Neural progenitor cell (in vitro differentiated cells): ENCODE results near the gene TMPRSS13. TPM values are rescaled to one million over a fixed set of nuclear protein-coding genes. Genes with fewer than 3 reads are reported as not detected.
"Not testable (repeated sequence)": the region's sequence is repeated elsewhere in the genome, so short reads cannot be mapped to it uniquely, and the experiment has no call there.

ENCODE experiments used
- DNase-seq: peaks from one replicate; pipeline ENCODE4 v3.0.0-alpha.2; 2016; ENCODE audit warnings: low spot score
- H2AFZ ChIP-seq: fragments of 200-600 bp; sonication (generic); replicated peaks from 2 replicates; pipeline ENCODE4 v1.6.1; 2016; ENCODE audit warnings: antibody characterized with exemption
- H3F3A ChIP-seq: fragments of 200-600 bp; sonication (generic); 2 replicates; pipeline ENCODE4 v1.6.1; 2016; ENCODE audit warnings: antibody characterized with exemption, low read depth
- H3K27ac ChIP-seq: fragments of 200-600 bp; sonication (generic); 2 replicates; pipeline ENCODE4 v1.5.1; 2016; ENCODE audit warnings: mild to moderate bottlenecking
- H3K27me3 ChIP-seq: fragments of 200-600 bp; sonication (generic); 2 replicates; pipeline ENCODE4 v1.6.1; 2016; ENCODE audit warnings: mild to moderate bottlenecking, moderate library complexity
- H3K36me3 ChIP-seq: fragments of 200-600 bp; sonication (generic); 2 replicates; pipeline ENCODE4 v1.5.1; 2016
- H3K4me1 ChIP-seq: fragments of 200-600 bp; sonication (generic); 2 replicates; pipeline ENCODE4 v1.6.1; 2016; ENCODE audit warnings: mixed run types
- H3K4me2 ChIP-seq: fragments of 200-600 bp; sonication (generic); 2 replicates; pipeline ENCODE4 v1.6.1; 2016
- H3K4me3 ChIP-seq: fragments of 200-600 bp; sonication (generic); 2 replicates; pipeline ENCODE4 v1.5.1; 2016
- H3K79me2 ChIP-seq: fragments of 200-600 bp; sonication (generic); 2 replicates; pipeline ENCODE4 v1.6.1; 2016; ENCODE audit warnings: low read depth
- H3K9ac ChIP-seq: fragments of 200-600 bp; sonication (generic); 2 replicates; pipeline ENCODE4 v1.6.1; 2016
- H3K9me3 ChIP-seq: fragments of 200-600 bp; sonication (generic); 2 replicates; pipeline ENCODE4 v1.5.1; 2016; ENCODE audit warnings: low read depth
- H4K20me1 ChIP-seq: fragments of 200-600 bp; sonication (generic); 2 replicates; pipeline ENCODE4 v1.6.1; 2016; ENCODE audit warnings: low read depth
- H3K27ac Mint-ChIP-seq: 3 replicates; pipeline ENCODE4 v1.8.0; 2021; ENCODE audit warnings: mixed read lengths
- H3K27me3 Mint-ChIP-seq: 2 replicates; pipeline ENCODE4 v1.8.0; 2022; ENCODE audit warnings: low read depth, mild to moderate bottlenecking, inconsistent platforms, moderate library complexity, mixed read lengths; ENCODE audit not compliant: insufficient read depth
- H3K36me3 Mint-ChIP-seq: 3 replicates; pipeline ENCODE4 v1.8.0; 2021; ENCODE audit warnings: mixed read lengths
- H3K4me1 Mint-ChIP-seq: 3 replicates; pipeline ENCODE4 v1.8.0; 2021; ENCODE audit warnings: mixed read lengths
- H3K4me3 Mint-ChIP-seq: 3 replicates; pipeline ENCODE4 v1.8.0; 2021; ENCODE audit warnings: mild to moderate bottlenecking, moderate library complexity, mixed read lengths
- H3K9me3 Mint-ChIP-seq: 3 replicates; pipeline ENCODE4 v1.8.0; 2020; ENCODE audit warnings: mixed read lengths
- EZH2 ChIP-seq: fragments of 200-600 bp; sonication (generic); IDR thresholded peaks from 2 replicates; pipeline ENCODE4 v1.6.1; 2017; ENCODE audit warnings: antibody characterized with exemption, mild to moderate bottlenecking, moderate library complexity
- EZH2phosphoT487 ChIP-seq: fragments of 200-600 bp; sonication (generic); IDR thresholded peaks from 2 replicates; pipeline ENCODE4 v1.6.1; 2017; ENCODE audit warnings: antibody characterized with exemption
- total RNA-seq: library from RNA; depleted of rRNA; stranded (reverse); fragments of >200 nt; gene quantifications from 2 replicates; pipeline ENCODE4 v1.2.3, GENCODE V29; 2015; ENCODE audit warnings: low replicate concordance
- TF ChIP-seq, protein P1 (sequence below): fragments of 200-600 bp; sonication (generic); IDR thresholded peaks from 2 replicates; pipeline ENCODE4 v1.5.1; 2017; ENCODE audit warnings: antibody characterized with exemption, mild to moderate bottlenecking

Gene TMPRSS13
- total RNA-seq, 1 donor from 2014 or later = not detected

DNA sequence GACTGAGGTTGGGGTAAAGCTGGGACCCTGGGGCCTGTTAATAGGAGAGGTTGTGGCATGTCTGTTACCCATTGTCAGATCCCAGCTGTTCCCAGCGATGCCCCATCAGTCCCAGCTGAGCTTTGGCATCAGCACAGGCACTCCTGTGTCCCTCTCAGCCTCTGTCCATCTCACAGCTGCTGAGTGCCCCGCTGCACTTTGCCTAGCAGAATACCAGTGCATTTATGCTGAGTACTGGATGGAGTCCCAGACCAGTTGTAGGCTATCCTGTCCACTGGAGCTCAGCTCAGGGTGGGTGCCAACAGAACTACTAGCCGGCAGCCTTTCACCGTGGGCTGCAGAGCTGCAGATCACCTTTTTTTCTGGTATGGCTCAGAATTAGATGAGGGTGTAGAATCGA is 62.7 kb downstream of the TMPRSS13 start:
- Histone ChIP-seq H3K4me3 (no peak overlapping the region), H2AFZ (no peak overlapping the region), H3K4me1 (peaks cover 39% of the 10 kb centered on the region), H3K9me3 (no peaks in the 10 kb centered on the region), H3K4me2 (no peak overlapping the region), H3K27me3 (no peaks in the 10 kb centered on the region), H3K79me2 (peaks cover 100% of the 10 kb centered on the region), H3K36me3 (no peaks in the 10 kb centered on the region), H3K9ac (no peak overlapping the region), H4K20me1 (peaks cover 99% of the 10 kb centered on the region), H3K27ac (no peak overlapping the region), H3F3A (peaks cover 8% of the 10 kb centered on the region)
- DNase-seq = no peak
- H3K4me1 Mint-ChIP-seq = peaks cover 47% of the 10 kb centered on the region
- H3K36me3 Mint-ChIP-seq = peaks cover 17% of the 10 kb centered on the region
- H3K27ac Mint-ChIP-seq = no peak overlapping the region
- no peak overlapping the region for H3K4me3 Mint-ChIP-seq
- TF ChIP-seq EZH2 = no peak
- TF ChIP-seq, protein P1, sequence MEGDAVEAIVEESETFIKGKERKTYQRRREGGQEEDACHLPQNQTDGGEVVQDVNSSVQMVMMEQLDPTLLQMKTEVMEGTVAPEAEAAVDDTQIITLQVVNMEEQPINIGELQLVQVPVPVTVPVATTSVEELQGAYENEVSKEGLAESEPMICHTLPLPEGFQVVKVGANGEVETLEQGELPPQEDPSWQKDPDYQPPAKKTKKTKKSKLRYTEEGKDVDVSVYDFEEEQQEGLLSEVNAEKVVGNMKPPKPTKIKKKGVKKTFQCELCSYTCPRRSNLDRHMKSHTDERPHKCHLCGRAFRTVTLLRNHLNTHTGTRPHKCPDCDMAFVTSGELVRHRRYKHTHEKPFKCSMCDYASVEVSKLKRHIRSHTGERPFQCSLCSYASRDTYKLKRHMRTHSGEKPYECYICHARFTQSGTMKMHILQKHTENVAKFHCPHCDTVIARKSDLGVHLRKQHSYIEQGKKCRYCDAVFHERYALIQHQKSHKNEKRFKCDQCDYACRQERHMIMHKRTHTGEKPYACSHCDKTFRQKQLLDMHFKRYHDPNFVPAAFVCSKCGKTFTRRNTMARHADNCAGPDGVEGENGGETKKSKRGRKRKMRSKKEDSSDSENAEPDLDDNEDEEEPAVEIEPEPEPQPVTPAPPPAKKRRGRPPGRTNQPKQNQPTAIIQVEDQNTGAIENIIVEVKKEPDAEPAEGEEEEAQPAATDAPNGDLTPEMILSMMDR = no peak
- TF ChIP-seq EZH2phosphoT487 = no peak
- H3K9me3 Mint-ChIP-seq = no peaks in the 10 kb centered on the region
- H3K27me3 Mint-ChIP-seq = peaks cover 6% of the 10 kb centered on the region

DNA sequence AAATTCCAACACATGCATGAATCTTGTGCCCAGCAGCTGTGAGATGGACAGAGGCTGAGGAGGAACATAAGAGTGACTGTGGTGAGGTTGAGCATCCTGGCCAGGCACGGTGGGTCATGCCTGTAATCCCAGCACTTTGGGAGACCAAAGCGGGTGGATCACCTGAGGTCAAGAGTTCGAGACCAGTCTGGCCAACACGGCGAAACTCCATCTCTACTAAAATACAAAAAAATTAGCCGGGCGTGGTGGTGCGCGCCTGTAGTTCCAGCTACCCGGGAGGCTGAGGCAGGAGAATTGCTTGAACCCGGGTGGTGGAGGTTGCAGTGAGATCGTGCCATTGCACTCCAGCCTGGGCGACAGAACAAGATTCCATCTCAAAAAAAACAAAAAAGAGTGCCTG is 63.7 kb downstream of the TMPRSS13 start:
- Histone ChIP-seq H3K79me2 (peaks cover 96% of the 10 kb centered on the region), H4K20me1 (peaks cover 99% of the 10 kb centered on the region), H3K4me1 (peaks cover 39% of the 10 kb centered on the region), H3F3A (peaks cover 16% of the 10 kb centered on the region)
- not testable (repeated sequence) for H3K4me3 Mint-ChIP-seq, H3K4me2 ChIP-seq, H3K9ac ChIP-seq, H3K9me3 Mint-ChIP-seq, H3K27ac ChIP-seq, H2AFZ ChIP-seq, H3K9me3 ChIP-seq, H3K27ac Mint-ChIP-seq, H3K4me3 ChIP-seq, H3K27me3 Mint-ChIP-seq, DNase-seq, H3K36me3 ChIP-seq, H3K27me3 ChIP-seq
- H3K36me3 Mint-ChIP-seq = peaks cover 17% of the 10 kb centered on the region
- H3K4me1 Mint-ChIP-seq = peaks cover 50% of the 10 kb centered on the region

DNA sequence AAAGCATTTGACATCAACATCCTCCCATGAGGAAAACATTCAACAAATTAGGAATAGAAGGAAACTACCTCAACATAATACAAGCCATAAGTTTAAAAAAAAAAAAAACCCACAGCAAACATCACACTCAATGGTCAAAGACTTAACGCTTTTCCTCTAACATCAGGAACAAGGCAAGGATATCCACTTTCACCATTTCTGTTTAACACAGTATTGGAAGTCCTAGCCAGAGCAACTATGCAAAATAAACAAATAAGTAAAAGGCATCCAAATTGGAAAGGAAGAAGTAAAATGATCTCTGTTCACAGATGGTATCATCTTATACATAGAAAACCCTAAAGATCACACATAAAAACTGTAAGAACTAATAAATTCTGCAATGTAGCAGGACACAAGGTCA is 65.8 kb downstream of the TMPRSS13 start:
- peaks cover 2% of the 10 kb centered on the region for H3K27me3 Mint-ChIP-seq
- H3K36me3 ChIP-seq = no peaks in the 10 kb centered on the region
- H3K36me3 Mint-ChIP-seq = peaks cover 16% of the 10 kb centered on the region
- peaks cover 18% of the 10 kb centered on the region for H3K4me1 ChIP-seq
- no peaks in the 10 kb centered on the region for H3K9me3 Mint-ChIP-seq
- DNase-seq = no peak
- no peak overlapping the region for H3K4me3 Mint-ChIP-seq
- TF ChIP-seq, protein P1 = no peak
- no peak for TF ChIP-seq EZH2
- no peak for TF ChIP-seq EZH2phosphoT487
- H3K4me1 Mint-ChIP-seq = peaks cover 34% of the 10 kb centered on the region
- H3K9me3 ChIP-seq = no peaks in the 10 kb centered on the region
- no peak overlapping the region for H3K27ac ChIP-seq
- H2AFZ ChIP-seq = no peak overlapping the region
- H3K4me3 ChIP-seq = no peak overlapping the region
- H3K4me2 ChIP-seq = no peak overlapping the region
- peaks cover 17% of the 10 kb centered on the region for H3F3A ChIP-seq
- no peaks in the 10 kb centered on the region for H3K27me3 ChIP-seq
- no peak overlapping the region for H3K9ac ChIP-seq
- no peak overlapping the region for H3K27ac Mint-ChIP-seq
- peaks cover 91% of the 10 kb centered on the region for H4K20me1 ChIP-seq
- peaks cover 91% of the 10 kb centered on the region for H3K79me2 ChIP-seq

DNA sequence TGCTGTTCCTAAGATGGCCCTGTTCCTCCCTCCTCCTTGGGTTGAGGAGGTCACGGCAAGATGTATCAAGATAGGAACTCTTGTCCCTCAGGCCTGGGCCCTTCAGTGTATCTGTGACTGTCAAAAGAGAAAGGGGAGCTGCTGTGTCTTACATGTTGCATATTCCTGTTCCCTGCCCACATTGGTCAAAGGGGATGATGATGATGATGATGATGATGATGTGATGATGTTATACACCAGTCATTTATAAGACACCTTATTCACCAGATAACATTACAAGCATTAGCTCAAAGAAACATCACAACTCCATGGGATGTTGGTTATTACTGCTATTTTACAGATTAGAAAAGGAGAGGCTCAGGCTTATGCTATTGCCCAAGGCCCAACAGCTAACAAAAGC is 66.4 kb downstream of the TMPRSS13 start:
- no peaks in the 10 kb centered on the region for H3K27me3 ChIP-seq
- no peak overlapping the region for H3K27ac ChIP-seq
- peaks cover 14% of the 10 kb centered on the region for H3K36me3 Mint-ChIP-seq
- H3K4me2 ChIP-seq = no peak overlapping the region
- H3K27me3 Mint-ChIP-seq = peaks cover 2% of the 10 kb centered on the region
- H3K27ac Mint-ChIP-seq = no peak overlapping the region
- H3K9me3 ChIP-seq = no peaks in the 10 kb centered on the region
- H3K4me1 Mint-ChIP-seq = peaks cover 32% of the 10 kb centered on the region
- H3K9me3 Mint-ChIP-seq = no peaks in the 10 kb centered on the region
- no peaks in the 10 kb centered on the region for H3K36me3 ChIP-seq
- H3F3A ChIP-seq = peaks cover 17% of the 10 kb centered on the region
- H3K4me3 ChIP-seq = no peak overlapping the region
- H2AFZ ChIP-seq = no peak overlapping the region
- DNase-seq = no peak
- peaks cover 91% of the 10 kb centered on the region for H4K20me1 ChIP-seq
- H3K9ac ChIP-seq = no peak overlapping the region
- H3K79me2 ChIP-seq = peaks cover 90% of the 10 kb centered on the region
- peak overlapping the region; percentile 65 for H3K4me3 Mint-ChIP-seq
- peaks cover 18% of the 10 kb centered on the region for H3K4me1 ChIP-seq
- no peak for TF ChIP-seq EZH2
- no peak for TF ChIP-seq EZH2phosphoT487
- TF ChIP-seq, protein P1 = no peak
